Astrocyte of the spinal cord (primary cell): ENCODE results near the gene ZMYND10.

Experiments used
- DNase-seq: peaks from one replicate; pipeline ENCODE4 v3.0.0; 2011; ENCODE audit warnings: low read depth, low spot score
- H3K4me3 ChIP-seq: 2 replicates; pipeline ENCODE4 v1.5.1; 2011; ENCODE audit warnings: low read depth, mild to moderate bottlenecking, low read length, moderate library complexity
- in situ Hi-C: cut with HindIII; loops from 2 replicates; pipeline ENCODE4 v1.10.0; 2017; ENCODE audit warnings: low sequenced_read_pairs
- TF ChIP-seq, protein P1 (sequence below): IDR thresholded peaks from 2 replicates; pipeline ENCODE4 v1.5.1; 2012; ENCODE audit warnings: low read depth, mild to moderate bottlenecking, low read length, inconsistent platforms

ZMYND10 gene

DNA sequence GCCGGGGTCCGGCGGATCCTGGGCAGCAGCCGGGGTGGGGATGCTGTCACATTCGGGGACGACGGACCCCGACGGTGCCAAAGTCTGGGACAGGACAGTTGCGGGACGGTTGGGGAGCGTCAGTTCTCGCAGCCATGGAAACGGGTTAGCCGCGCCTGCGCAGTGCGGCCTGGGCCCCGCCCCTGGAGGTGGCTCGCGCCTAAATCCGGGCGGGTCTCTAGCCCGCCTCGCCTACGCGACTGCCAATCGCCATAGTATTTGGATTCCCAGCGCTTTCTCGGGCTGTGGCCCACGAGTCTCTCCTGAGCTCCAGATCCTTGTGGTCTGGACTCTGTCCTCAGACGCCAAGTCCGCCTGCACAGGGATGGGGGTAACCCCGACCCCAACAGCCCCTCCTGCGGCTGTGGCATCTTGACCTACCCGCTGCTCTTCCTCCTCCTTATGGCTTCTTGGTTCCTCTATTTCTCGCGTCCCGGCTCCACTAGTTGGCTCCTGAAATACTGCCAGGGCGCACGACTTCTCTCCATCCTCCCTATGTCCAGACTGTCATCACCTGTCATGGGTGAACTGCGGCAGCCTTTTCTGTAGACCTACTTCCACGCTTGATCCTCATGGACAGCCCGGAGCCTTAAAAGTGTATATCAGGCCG, at the start of gene ZMYND10:
TSS of gene ZMYND10 (minus strand) at position 147 of the 649 bp plus-strand sequence. CDS start 153 bp downstream, outside the sequence.
- in situ Hi-C loops = no loop called here
- peak within 1 kb of the TSS; percentile 48 for H3K4me3 ChIP-seq
- TF ChIP-seq, protein P1, sequence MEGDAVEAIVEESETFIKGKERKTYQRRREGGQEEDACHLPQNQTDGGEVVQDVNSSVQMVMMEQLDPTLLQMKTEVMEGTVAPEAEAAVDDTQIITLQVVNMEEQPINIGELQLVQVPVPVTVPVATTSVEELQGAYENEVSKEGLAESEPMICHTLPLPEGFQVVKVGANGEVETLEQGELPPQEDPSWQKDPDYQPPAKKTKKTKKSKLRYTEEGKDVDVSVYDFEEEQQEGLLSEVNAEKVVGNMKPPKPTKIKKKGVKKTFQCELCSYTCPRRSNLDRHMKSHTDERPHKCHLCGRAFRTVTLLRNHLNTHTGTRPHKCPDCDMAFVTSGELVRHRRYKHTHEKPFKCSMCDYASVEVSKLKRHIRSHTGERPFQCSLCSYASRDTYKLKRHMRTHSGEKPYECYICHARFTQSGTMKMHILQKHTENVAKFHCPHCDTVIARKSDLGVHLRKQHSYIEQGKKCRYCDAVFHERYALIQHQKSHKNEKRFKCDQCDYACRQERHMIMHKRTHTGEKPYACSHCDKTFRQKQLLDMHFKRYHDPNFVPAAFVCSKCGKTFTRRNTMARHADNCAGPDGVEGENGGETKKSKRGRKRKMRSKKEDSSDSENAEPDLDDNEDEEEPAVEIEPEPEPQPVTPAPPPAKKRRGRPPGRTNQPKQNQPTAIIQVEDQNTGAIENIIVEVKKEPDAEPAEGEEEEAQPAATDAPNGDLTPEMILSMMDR = no peak
- peak; percentile 21 for DNase-seq

DNA sequence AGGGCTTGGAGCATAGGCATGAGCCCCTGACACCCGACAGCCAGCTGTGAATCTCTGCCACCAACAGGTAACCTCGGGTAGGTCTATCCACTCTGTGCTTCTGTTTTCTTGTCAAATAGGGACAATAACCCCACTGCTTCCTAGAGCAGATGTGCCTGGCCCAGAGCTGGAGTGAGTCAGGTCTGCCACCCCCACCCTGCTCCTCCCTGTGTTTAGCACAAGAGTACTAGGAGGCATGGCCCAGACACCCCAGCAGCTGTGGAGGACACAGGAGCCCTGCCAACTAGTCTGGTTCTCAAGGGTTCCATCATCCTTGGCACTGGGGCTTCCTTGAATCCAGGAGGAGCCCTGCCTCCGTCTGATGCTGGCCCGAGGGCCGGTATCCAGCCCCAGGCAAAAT, 47.5 kb upstream of the ZMYND10 start:
- TF ChIP-seq, protein P1 = no peak
- H3K4me3 ChIP-seq = no peak overlapping the region
- in situ Hi-C loops = no loop called here
- DNase-seq = no peak

- DNase-seq = no peak
- no peak overlapping the region for H3K4me3 ChIP-seq
- in situ Hi-C loops = no loop called here
- TF ChIP-seq, protein P1 = no peak
Observed at GRCh38 chr3:50392101-50392715, 46.7 kb upstream of the ZMYND10 start.

GRCh38 chr3:50390508-50391224, 45.1 kb upstream of the ZMYND10 start:
- in situ Hi-C loops = no loop called here
- DNase-seq = no peak
- TF ChIP-seq, protein P1 = no peak
- H3K4me3 ChIP-seq = no peak overlapping the region

GRCh38 chr3:50389414-50389767, 43.9 kb upstream of the ZMYND10 start:
- in situ Hi-C loops = no loop called here
- DNase-seq = no peak
- no peak overlapping the region for H3K4me3 ChIP-seq
- TF ChIP-seq, protein P1 = no peak

GRCh38 chr3:50388720-50389413, 43.3 kb upstream of the ZMYND10 start:
- TF ChIP-seq, protein P1 = no peak
- in situ Hi-C loops = no loop called here
- DNase-seq = peak; percentile 26
- no peak overlapping the region for H3K4me3 ChIP-seq
